ENCODE measurements around the gene NAPG.
A peak's percentile ranks its signal among the peaks of the same experiment; 100 is the strongest.
"Not testable (repeated sequence)": the region's sequence is repeated elsewhere in the genome, so short reads cannot be mapped to it uniquely, and the experiment has no call there.

Gene NAPG

GRCh38 chr18:10560452-10561045 is 34.7 kb downstream of the NAPG start:
- H3K27ac ChIP-seq: no peak overlapping the region
- no peak for TF ChIP-seq ZFX (IDR thresholded peaks at IDR 0.05; ENCODE audit: borderline replicate concordance)
- TF ChIP-seq CTCF (IDR thresholded peaks at IDR 0.05): peak; percentile 85

GRCh38 chr18:10562773-10563160 is 36.9 kb downstream of the NAPG start:
- no peak overlapping the region for H3K27ac ChIP-seq
- TF ChIP-seq CTCF (IDR thresholded peaks at IDR 0.05) (no peak), ZFX (IDR thresholded peaks at IDR 0.05; ENCODE audit: borderline replicate concordance) (no peak)

- H3K27ac ChIP-seq: no peak overlapping the region
- TF ChIP-seq CTCF (IDR thresholded peaks at IDR 0.05) (no peak), ZFX (IDR thresholded peaks at IDR 0.05; ENCODE audit: borderline replicate concordance) (no peak)
These were observed 38.1 kb downstream of the NAPG start for GRCh38 chr18:10563886-10564285.

- TF ChIP-seq CTCF (IDR thresholded peaks at IDR 0.05) (no peak), ZFX (IDR thresholded peaks at IDR 0.05; ENCODE audit: borderline replicate concordance) (no peak)
- no peak overlapping the region for H3K27ac ChIP-seq
These were observed 39.3 kb downstream of the NAPG start for GRCh38 chr18:10564975-10565773.

GRCh38 chr18:10565835-10566234 is 40.0 kb downstream of the NAPG start:
- H3K27ac ChIP-seq: no peak overlapping the region
- TF ChIP-seq CTCF (IDR thresholded peaks at IDR 0.05): no peak
- no peak for TF ChIP-seq ZFX (IDR thresholded peaks at IDR 0.05; ENCODE audit: borderline replicate concordance)

- no peak for TF ChIP-seq ZFX (IDR thresholded peaks at IDR 0.05; ENCODE audit: borderline replicate concordance)
- no peak overlapping the region for H3K27ac ChIP-seq
These were observed 40.6 kb downstream of the NAPG start for GRCh38 chr18:10566390-10566789.

- H3K27ac ChIP-seq: not testable (repeated sequence)
These were observed 44.1 kb downstream of the NAPG start for GRCh38 chr18:10569941-10570340.

- H3K27ac ChIP-seq: no peak overlapping the region
- TF ChIP-seq ZFX (IDR thresholded peaks at IDR 0.05; ENCODE audit: borderline replicate concordance) (no peak), CTCF (IDR thresholded peaks at IDR 0.05) (no peak)
These were observed 44.8 kb downstream of the NAPG start for GRCh38 chr18:10570622-10571021.
